WTC11 (cell line): ENCODE results near the gene FOXK1. TPM values are rescaled to one million over a fixed set of nuclear protein-coding genes. Genes with fewer than 3 reads are reported as not detected.

Experiments used
- ATAC-seq: fragments of 200-7000 bp; cut with Tn5 transposase; 2 replicates; pipeline ENCODE4 v1.10.0; 2021; ENCODE audit warnings: mild to moderate bottlenecking, moderate library complexity
- CTCF ChIA-PET: fragments of 300-600 bp; sonication (Branson Sonifier 250); formaldehyde crosslinking; loops from one replicate; lab custom pipeline; 2021; ENCODE audit warnings: antibody characterized with exemption; lab: Charles Lee
- POLR2A ChIA-PET: fragments of 350-600 bp; sonication (Branson Sonifier 250); formaldehyde crosslinking; loops from one replicate; lab custom pipeline; 2021; ENCODE audit warnings: antibody characterized with exemption; lab: Charles Lee
- DNase-seq: peaks from one replicate; pipeline ENCODE4 v3.0.0; 2021; ENCODE audit warnings: low spot score
- H3K27ac Mint-ChIP-seq: 2 replicates; pipeline ENCODE4 v1.8.0; 2021; ENCODE audit warnings: mixed read lengths
- H3K27me3 Mint-ChIP-seq: 2 replicates; pipeline ENCODE4 v1.8.0; 2021; ENCODE audit warnings: low read depth, mild to moderate bottlenecking, moderate library complexity, mixed read lengths
- H3K36me3 Mint-ChIP-seq: 2 replicates; pipeline ENCODE4 v1.8.0; 2021; ENCODE audit warnings: mixed read lengths
- H3K4me1 Mint-ChIP-seq: 2 replicates; pipeline ENCODE4 v1.8.0; 2022; ENCODE audit warnings: mixed read lengths
- H3K4me3 Mint-ChIP-seq: 2 replicates; pipeline ENCODE4 v1.8.0; 2021; ENCODE audit warnings: mild to moderate bottlenecking, moderate library complexity, mixed read lengths
- H3K9me3 Mint-ChIP-seq: 2 replicates; pipeline ENCODE4 v1.8.0; 2021; ENCODE audit warnings: mixed read lengths
- AR ChIP-seq: fragments of 250-450 bp; sonication (Bioruptor Pico); IDR thresholded peaks from 2 replicates; pipeline ENCODE4 v1.9.0; 2021; ENCODE audit warnings: mild to moderate bottlenecking
- ARID4B ChIP-seq: sonication (generic); formaldehyde crosslinking; IDR thresholded peaks from 2 replicates; pipeline ENCODE4 v1.8.0; 2023; ENCODE audit warnings: missing genetic modification reagents, mild to moderate bottlenecking, borderline replicate concordance
- ATF3 ChIP-seq: sonication (generic); formaldehyde crosslinking; conservative IDR thresholded peaks from 2 replicates; pipeline ENCODE4 v1.8.1; 2022; ENCODE audit warnings: mild to moderate bottlenecking, missing genetic modification reagents
- CBFB ChIP-seq: sonication (generic); formaldehyde crosslinking; IDR thresholded peaks from 2 replicates; pipeline ENCODE4 v1.8.1; 2022; ENCODE audit warnings: mild to moderate bottlenecking, low read depth, missing genetic modification reagents
- E2F4 ChIP-seq: sonication (generic); formaldehyde crosslinking; IDR thresholded peaks from 2 replicates; pipeline ENCODE4 v1.8.1; 2022; ENCODE audit warnings: low read depth, mild to moderate bottlenecking, moderate library complexity, missing genetic modification reagents, borderline replicate concordance
- ELF4 ChIP-seq: sonication (generic); formaldehyde crosslinking; IDR thresholded peaks from 2 replicates; pipeline ENCODE4 v1.8.1; 2022; ENCODE audit warnings: low read depth, mild to moderate bottlenecking, moderate library complexity, missing genetic modification reagents
- ETV6 ChIP-seq: sonication (generic); formaldehyde crosslinking; IDR thresholded peaks from 2 replicates; pipeline ENCODE4 v1.8.1; 2022; ENCODE audit warnings: mild to moderate bottlenecking, missing genetic modification reagents
- FOXP1 ChIP-seq: sonication (generic); formaldehyde crosslinking; IDR thresholded peaks from 2 replicates; pipeline ENCODE4 v1.8.0; 2022; ENCODE audit warnings: missing genetic modification reagents, mild to moderate bottlenecking, moderate library complexity, borderline replicate concordance
- MLX ChIP-seq: sonication (generic); formaldehyde crosslinking; IDR thresholded peaks from 2 replicates; pipeline ENCODE4 v1.8.1; 2023; ENCODE audit warnings: mild to moderate bottlenecking, missing genetic modification reagents, moderate library complexity
- MXD4 ChIP-seq: fragments of 250-450 bp; sonication (Bioruptor Pico); IDR thresholded peaks from 2 replicates; pipeline ENCODE4 v1.8.0; 2021; ENCODE audit warnings: mild to moderate bottlenecking, moderate library complexity, borderline replicate concordance
- NFATC4 ChIP-seq: fragments of 250-450 bp; sonication (Bioruptor Pico); IDR thresholded peaks from 2 replicates; pipeline ENCODE4 v1.9.0; 2021; ENCODE audit warnings: mild to moderate bottlenecking
- RELA ChIP-seq: sonication (generic); formaldehyde crosslinking; IDR thresholded peaks from 2 replicates; pipeline ENCODE4 v1.8.1; 2022; ENCODE audit warnings: missing genetic modification reagents, mild to moderate bottlenecking, borderline replicate concordance
- RORB ChIP-seq: fragments of 250-450 bp; sonication (Bioruptor Pico); IDR thresholded peaks from 2 replicates; pipeline ENCODE4 v1.9.0; 2021; ENCODE audit warnings: mild to moderate bottlenecking
- TCF7 ChIP-seq: sonication (generic); formaldehyde crosslinking; IDR thresholded peaks from 2 replicates; pipeline ENCODE4 v1.8.0; 2022; ENCODE audit warnings: mild to moderate bottlenecking, low read depth, missing genetic modification reagents, moderate library complexity
- ZNF281 ChIP-seq: sonication (generic); formaldehyde crosslinking; IDR thresholded peaks from 2 replicates; pipeline ENCODE4 v1.8.0; 2023; ENCODE audit warnings: mild to moderate bottlenecking, missing genetic modification reagents
- ZNF416 ChIP-seq: fragments of 250-450 bp; sonication (Bioruptor Pico); IDR thresholded peaks from 2 replicates; pipeline ENCODE4 v1.9.0; 2021; ENCODE audit warnings: mild to moderate bottlenecking, inconsistent platforms
- ZNF512 ChIP-seq: sonication (generic); formaldehyde crosslinking; IDR thresholded peaks from 2 replicates; pipeline ENCODE4 v1.8.1; 2022; ENCODE audit warnings: missing genetic modification reagents, borderline replicate concordance
- ZSCAN18 ChIP-seq: fragments of 250-450 bp; sonication (Bioruptor Pico); IDR thresholded peaks from 2 replicates; pipeline ENCODE4 v2.1.2; 2022; ENCODE audit warnings: mild to moderate bottlenecking, moderate library complexity
- total RNA-seq: library from RNA; stranded (reverse); gene quantifications from 3 replicates; pipeline ENCODE4 v1.2.3, GENCODE V29; 2021

FOXK1 gene
- total RNA-seq, 1 experiment from 2014 or later = 21.9 TPM

GRCh38 chr7:4762121-4763055, 80.3 kb downstream of the FOXK1 start (continued):
- TF ChIP-seq ELF4 (CRISPR knock-in tag) = no peak
- no peak for TF ChIP-seq RORB (CRISPR knock-in tag)
- no peak for TF ChIP-seq ZNF512 (CRISPR knock-in tag)
- TF ChIP-seq ZNF416 (CRISPR knock-in tag) = no peak
- no peak for TF ChIP-seq ARID4B (CRISPR knock-in tag)
- TF ChIP-seq ZSCAN18 (CRISPR knock-in tag) = no peak
- no peak for TF ChIP-seq RELA
- no peak for TF ChIP-seq ZNF281 (CRISPR knock-in tag)
- TF ChIP-seq FOXP1 (CRISPR knock-in tag) = no peak
- TF ChIP-seq MXD4 (CRISPR knock-in tag) = no peak

- Mint-ChIP-seq H3K36me3 (peaks cover 12% of the 10 kb centered on the region), H3K27ac (no peak overlapping the region), H3K9me3 (no peaks in the 10 kb centered on the region), H3K27me3 (no peaks in the 10 kb centered on the region), H3K4me3 (no peak overlapping the region), H3K4me1 (no peaks in the 10 kb centered on the region)
- ATAC-seq (no peak), DNase-seq (no peak)
- TF ChIP-seq NFATC4 (CRISPR knock-in tag) = no peak
- TF ChIP-seq CBFB = no peak
- TF ChIP-seq ATF3 (CRISPR knock-in tag) = no peak
- no peak for TF ChIP-seq TCF7 (CRISPR knock-in tag)
- no peak for TF ChIP-seq MLX (CRISPR knock-in tag)
- no peak for TF ChIP-seq ETV6 (CRISPR knock-in tag)
- TF ChIP-seq E2F4 (CRISPR knock-in tag) = no peak
- no peak for TF ChIP-seq AR
- ChIA-PET POLR2A (interaction anchor here (0.6 kb wide), 2 partner anchors 67 to 78 kb away, joined by 4 read pairs; no protein-coding TSS in a partner anchor), CTCF (no interaction called here)
These were observed 81.1 kb downstream of the FOXK1 start for GRCh38 chr7:4763091-4763793.
